HUES6 (cell line): Measurements from ENCODE around the gene ROM1.

Experiments
- H3K27ac ChIP-seq: 2 replicates; pipeline ENCODE4 v1.7.0; 2013; ENCODE audit warnings: low read depth, mild to moderate bottlenecking, low read length, inconsistent platforms
- H3K27me3 ChIP-seq: 2 replicates; pipeline ENCODE4 v1.6.1; 2013; ENCODE audit warnings: low read length; ENCODE audit not compliant: control insufficient read depth, insufficient read depth
- H3K36me3 ChIP-seq: 2 replicates; pipeline ENCODE4 v1.6.1; 2013; ENCODE audit warnings: low read length; ENCODE audit not compliant: control insufficient read depth, insufficient read depth
- H3K4me1 ChIP-seq: 2 replicates; pipeline ENCODE4 v1.6.1; 2013; ENCODE audit warnings: low read length; ENCODE audit not compliant: control insufficient read depth, insufficient read depth
- H3K4me3 ChIP-seq: 2 replicates; pipeline ENCODE4 v1.5.1; 2013; ENCODE audit warnings: low read depth, low read length
- H3K9ac ChIP-seq: one replicate; pipeline ENCODE4 v1.6.1; 2013; ENCODE audit warnings: mild to moderate bottlenecking, low read length
- H3K9me3 ChIP-seq: 2 replicates; pipeline ENCODE4 v1.6.1; 2013; ENCODE audit warnings: low read depth, low read length; ENCODE audit not compliant: control insufficient read depth, insufficient read depth

The ROM1 gene

DNA sequence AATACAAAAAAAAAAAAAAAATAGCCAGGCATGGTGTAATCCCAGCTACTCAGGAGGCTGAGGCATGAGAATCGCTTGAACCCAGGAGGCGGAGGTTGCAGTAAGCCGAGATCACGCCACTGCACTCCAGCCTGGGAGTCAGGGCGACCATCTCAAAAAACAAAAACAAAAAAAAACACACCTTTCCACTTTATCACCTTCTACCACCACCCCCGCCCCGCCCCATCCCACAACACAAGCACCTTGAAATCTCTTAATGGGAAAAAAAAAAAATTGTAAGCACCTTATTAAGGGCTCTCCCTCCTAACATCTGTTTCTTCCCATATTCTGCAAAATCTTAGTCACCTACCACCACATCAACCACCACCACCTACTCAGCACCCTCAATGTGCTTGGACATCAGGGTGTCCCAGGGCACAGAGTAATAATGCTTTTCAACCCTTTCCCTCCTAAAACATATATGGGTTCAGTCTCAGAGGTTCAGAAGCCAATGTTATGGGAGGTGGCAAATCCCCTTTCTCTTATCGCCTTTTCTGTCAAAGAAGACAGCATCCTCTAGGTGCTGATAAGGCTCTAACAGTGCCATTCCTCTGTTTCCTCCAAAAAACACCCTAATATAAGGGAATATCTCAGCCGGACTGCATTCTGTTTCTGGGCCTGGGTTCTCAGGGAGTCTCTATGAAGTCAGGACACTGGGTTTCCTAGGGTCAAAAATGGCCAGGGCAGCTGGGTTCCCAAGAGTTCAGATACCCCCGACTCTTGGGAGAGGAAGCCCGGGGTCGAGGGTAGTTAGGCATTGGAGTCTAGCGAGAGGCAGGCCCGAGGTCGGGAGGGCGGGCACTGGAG is 39.3 kb downstream of the ROM1 start:
- peaks cover 25% of the 10 kb centered on the region for H3K36me3 ChIP-seq
- peak overlapping the region; percentile 83 for H3K4me3 ChIP-seq
- H3K9me3 ChIP-seq = no peaks in the 10 kb centered on the region
- peak overlapping the region; percentile 93 for H3K9ac ChIP-seq
- H3K27me3 ChIP-seq = no peaks in the 10 kb centered on the region
- peaks cover 2% of the 10 kb centered on the region for H3K4me1 ChIP-seq
- peak overlapping the region; percentile 78; the same call in 1 of the 2 replicates for H3K27ac ChIP-seq

DNA sequence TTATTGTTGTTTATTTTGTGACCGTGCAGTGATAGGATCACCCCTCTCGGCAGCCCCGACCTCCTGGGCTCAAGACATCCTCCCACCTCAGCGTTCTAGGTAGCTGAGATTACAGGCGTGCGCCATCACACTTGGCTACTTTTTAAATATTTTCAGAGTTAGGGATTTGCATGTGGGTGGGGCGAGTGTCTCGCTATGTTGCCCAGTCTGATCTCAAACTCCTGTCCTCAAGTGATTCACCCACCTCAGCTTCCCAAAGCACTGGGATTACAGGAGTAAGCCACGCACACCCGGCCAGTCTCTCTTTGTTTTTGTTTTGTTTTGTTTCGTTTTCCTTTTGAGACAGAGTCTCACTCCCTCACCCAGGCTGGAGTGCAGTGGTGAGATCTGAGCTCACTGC is 41.2 kb downstream of the ROM1 start:
- peaks cover 6% of the 10 kb centered on the region for H3K36me3 ChIP-seq

DNA sequence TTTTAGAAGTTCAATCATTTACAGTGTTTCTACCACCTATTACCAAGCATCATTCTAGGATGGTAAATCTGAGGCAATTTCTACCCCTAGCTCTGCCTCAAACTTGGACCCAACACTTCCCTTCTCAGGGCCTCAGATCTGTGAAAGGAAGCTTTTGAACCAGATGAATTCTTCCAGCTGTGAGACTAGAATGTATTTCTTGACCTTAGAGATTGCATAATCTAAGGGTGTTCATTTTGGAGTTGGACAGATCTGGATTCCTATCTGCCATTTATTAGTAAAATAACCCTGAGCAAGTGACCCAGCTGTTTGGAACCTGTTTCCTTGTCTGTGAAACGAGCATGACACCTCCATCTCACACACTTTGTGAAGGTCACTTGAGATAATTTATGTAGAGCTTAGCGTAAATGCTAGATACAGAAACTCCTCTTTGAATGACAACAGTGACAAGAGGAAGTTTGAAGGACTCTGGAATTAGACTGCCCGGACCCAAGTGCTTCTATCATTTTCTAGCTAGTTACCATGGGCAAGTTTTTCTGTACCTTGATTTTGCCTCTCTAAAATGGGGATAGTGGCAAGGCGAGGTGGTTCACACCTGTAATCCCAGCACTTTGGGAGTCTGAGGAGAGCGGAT is 43.9 kb downstream of the ROM1 start:
- no peaks in the 10 kb centered on the region for H3K4me1 ChIP-seq
- H3K36me3 ChIP-seq = 0 out of 2 replicates have a peak, but pooled peaks cover 2% of the 10 kb centered on the region
- H3K27ac ChIP-seq = no peak overlapping the region

More for the DNA sequence above, 41.2 kb downstream of the ROM1 start:
- Histone ChIP-seq H3K9me3 (no peaks in the 10 kb centered on the region), H3K4me3 (no peak overlapping the region), H3K27me3 (no peaks in the 10 kb centered on the region), H3K9ac (no peak overlapping the region), H3K27ac (no peak overlapping the region), H3K4me1 (no peaks in the 10 kb centered on the region; the same call in 1 of the 2 replicates)

DNA sequence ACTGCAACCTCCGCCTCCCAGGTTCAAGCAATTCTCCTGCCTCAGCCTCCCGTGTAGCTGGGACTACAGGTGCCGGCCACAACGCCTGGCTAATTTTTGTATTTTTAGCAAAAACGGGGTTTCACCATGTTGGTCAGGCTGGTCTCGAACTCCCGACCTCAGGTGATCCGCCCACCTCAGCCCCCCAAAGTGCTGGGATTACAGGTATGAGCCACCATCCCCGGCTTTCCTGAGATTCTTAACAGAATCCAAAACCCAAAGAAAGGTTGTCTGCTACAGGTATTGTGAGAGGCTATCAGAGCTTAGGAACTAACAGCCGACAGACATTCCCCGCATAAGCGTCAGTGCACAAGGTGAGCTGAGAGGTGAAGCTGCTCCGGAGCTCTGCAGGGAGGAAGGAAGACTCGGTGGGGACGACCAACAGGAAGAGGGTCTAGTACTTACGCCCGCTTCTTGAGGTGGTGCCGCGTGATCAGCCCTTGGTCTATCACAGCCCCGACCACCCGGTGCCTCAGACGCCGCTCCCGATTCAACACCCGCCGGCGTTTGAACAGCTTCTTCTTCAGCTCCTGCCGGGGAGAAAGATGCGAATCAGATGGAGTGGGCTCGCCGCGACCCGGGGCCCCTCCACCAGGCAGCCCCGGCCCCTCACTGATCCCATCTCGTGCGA is 51.5 kb downstream of the ROM1 start:
- Histone ChIP-seq H3K4me1 (peaks cover 13% of the 10 kb centered on the region), H3K27me3 (no peaks in the 10 kb centered on the region), H3K9ac (peak overlapping the region; percentile 98), H3K4me3 (peak overlapping the region; percentile 99), H3K36me3 (peaks cover 38% of the 10 kb centered on the region), H3K27ac (peak overlapping the region; percentile 81), H3K9me3 (no peaks in the 10 kb centered on the region)

More for the DNA sequence above, 43.9 kb downstream of the ROM1 start:
- Histone ChIP-seq H3K9ac (no peak overlapping the region), H3K9me3 (no peaks in the 10 kb centered on the region), H3K4me3 (no peak overlapping the region), H3K27me3 (no peaks in the 10 kb centered on the region)
